ENCODE data around the gene FHIT. TPM values are rescaled to one million over a fixed set of nuclear protein-coding genes. Genes with fewer than 3 reads are reported as not detected.
"Not testable (repeated sequence)": the region's sequence is repeated elsewhere in the genome, so short reads cannot be mapped to it uniquely, and the experiment has no call there.

The FHIT gene
- total RNA-seq, 4 donors from 2014 or later, result 1.6 to 12.9 (median 7.8) TPM

DNA sequence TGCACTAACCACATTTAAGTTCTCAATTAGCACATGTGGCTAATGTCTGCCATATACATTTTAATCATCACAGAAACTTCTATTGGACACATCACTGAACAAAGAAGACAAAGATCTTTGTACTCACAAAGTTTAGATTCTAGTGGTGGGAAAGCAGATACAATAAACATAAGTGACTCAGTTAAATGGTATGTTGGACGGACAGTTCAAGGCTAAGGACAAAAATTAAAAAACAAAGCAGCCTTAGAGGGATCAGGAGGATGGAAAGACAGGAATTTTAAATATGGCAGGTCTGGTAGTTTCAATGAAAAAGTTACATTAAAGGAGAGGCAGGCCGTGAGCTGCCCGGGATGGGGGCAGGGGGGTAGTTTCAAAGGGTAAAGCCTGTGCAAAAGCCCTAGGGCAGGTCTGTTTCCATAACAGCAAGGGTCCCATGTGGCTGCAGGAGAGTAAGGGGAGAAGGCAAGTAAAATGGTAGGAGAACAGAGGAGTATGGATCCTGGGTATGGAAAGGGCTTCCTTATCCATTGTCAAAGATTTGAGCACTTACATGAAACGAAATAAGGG, 220.7 kb downstream of the FHIT start:
- Histone ChIP-seq H3K9me3 (peaks cover 0 to 3% (median 0%) of the 10 kb centered on the region in 4 donors), H3K4me1 (no peaks in the 10 kb centered on the region), H3K4me3 (no peak overlapping the region), H3K36me3 (no peaks in the 10 kb centered on the region), H3K27ac (no peak overlapping the region), H3K27me3 (no peaks in the 10 kb centered on the region)
- DNase-seq (ENCODE audit: low spot score in 2 of 2), result no peak
- 54 to 64% methylated on average over 4 of the region's 4 CpGs for WGBS, 2 donors
- TF ChIP-seq POLR2A (IDR thresholded peaks at IDR 0.05), result no peak
- TF ChIP-seq, protein P1, sequence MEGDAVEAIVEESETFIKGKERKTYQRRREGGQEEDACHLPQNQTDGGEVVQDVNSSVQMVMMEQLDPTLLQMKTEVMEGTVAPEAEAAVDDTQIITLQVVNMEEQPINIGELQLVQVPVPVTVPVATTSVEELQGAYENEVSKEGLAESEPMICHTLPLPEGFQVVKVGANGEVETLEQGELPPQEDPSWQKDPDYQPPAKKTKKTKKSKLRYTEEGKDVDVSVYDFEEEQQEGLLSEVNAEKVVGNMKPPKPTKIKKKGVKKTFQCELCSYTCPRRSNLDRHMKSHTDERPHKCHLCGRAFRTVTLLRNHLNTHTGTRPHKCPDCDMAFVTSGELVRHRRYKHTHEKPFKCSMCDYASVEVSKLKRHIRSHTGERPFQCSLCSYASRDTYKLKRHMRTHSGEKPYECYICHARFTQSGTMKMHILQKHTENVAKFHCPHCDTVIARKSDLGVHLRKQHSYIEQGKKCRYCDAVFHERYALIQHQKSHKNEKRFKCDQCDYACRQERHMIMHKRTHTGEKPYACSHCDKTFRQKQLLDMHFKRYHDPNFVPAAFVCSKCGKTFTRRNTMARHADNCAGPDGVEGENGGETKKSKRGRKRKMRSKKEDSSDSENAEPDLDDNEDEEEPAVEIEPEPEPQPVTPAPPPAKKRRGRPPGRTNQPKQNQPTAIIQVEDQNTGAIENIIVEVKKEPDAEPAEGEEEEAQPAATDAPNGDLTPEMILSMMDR (IDR thresholded peaks at IDR 0.05), result no peak
- TF ChIP-seq EP300 (IDR thresholded peaks at IDR 0.05), result no peak

DNA sequence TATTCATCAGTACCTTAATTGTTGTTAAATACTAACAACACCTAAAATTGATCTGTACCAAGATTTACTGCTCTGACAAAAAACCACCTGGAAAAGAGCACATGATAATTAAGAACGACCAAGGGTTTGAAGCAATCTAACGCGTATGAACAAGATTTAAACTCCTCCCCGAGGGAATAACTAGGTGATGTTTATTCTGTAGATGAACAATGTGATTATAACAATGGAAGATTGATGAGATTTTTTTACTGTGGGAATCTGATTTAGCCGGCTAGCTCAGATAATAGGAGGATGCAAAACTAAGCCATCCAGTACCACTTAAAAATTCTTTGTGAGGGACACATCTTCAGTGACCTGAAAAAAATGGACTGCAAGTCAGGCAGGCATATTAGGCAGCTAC, 222.1 kb downstream of the FHIT start:
- Histone ChIP-seq H3K36me3 (no peaks in the 10 kb centered on the region), H3K4me1 (no peaks in the 10 kb centered on the region), H3K27ac (no peak overlapping the region), H3K9me3 (peaks cover 0 to 2% (median 0%) of the 10 kb centered on the region in 4 donors), H3K4me3 (no peak overlapping the region), H3K27me3 (no peaks in the 10 kb centered on the region)
- WGBS, 2 donors, result 85 to 88% methylated on average over 5 of the region's 5 CpGs
- no peak for DNase-seq (ENCODE audit: low spot score in 2 of 2)
- TF ChIP-seq EP300 (IDR thresholded peaks at IDR 0.05) (no peak), POLR2A (IDR thresholded peaks at IDR 0.05) (no peak)
- TF ChIP-seq, protein P1 (IDR thresholded peaks at IDR 0.05), result no peak

DNA sequence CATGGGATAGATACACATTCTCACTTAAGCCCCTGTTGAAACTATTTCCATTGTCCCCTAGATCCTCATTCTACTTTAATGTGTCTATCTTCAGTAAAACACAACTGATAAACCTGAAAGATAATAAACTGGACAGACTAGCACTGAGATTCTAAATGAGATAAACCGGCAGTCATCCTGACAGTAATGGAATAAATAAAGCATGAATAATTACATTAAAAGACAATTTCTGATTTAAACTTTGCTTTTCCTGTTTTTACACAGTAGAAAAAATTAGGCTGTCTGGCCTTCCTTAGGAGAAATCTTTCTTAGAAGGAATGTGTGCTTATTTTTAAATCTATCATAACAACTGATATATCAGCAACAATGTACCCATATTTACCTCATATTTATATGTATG, 232.4 kb downstream of the FHIT start:
- DNase-seq (ENCODE audit: low spot score in 2 of 2), result no peak
- TF ChIP-seq POLR2A (IDR thresholded peaks at IDR 0.05) (no peak), EP300 (IDR thresholded peaks at IDR 0.05) (no peak)
- TF ChIP-seq, protein P1 (IDR thresholded peaks at IDR 0.05), result no peak
- no peaks in the 10 kb centered on the region for H3K4me1 ChIP-seq
- WGBS, 2 donors, result 89 to 92% methylated on average over 1 of the region's 1 CpG
- H3K27ac ChIP-seq, result no peak overlapping the region
- no peaks in the 10 kb centered on the region for H3K36me3 ChIP-seq
- H3K4me3 ChIP-seq, result no peak overlapping the region
- peaks cover 0 to 20% (median 2%) of the 10 kb centered on the region in 4 donors for H3K9me3 ChIP-seq
- no peaks in the 10 kb centered on the region for H3K27me3 ChIP-seq

DNA sequence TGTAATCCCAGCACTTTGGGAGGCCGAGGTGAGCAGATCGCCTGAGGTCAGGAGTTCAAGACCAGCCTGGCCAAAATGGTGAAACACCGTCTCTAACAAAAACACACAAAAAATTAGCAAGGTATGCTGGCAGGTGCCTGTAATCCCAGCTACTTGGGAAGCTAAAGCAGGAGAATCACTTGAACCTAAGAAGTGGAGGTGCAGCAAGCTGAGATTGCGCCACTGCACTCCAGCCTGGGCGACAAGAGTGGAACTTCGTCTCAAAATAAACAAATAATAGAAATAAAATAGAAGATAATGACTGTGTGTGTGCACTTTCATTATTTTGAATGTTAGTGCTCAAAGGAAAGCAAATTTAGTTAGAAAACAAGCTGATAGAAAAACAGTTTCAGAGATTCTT, 234.2 kb downstream of the FHIT start:
- not testable (repeated sequence) for H3K9me3 ChIP-seq; H3K27ac ChIP-seq; H3K27me3 ChIP-seq; H3K4me3 ChIP-seq; H3K36me3 ChIP-seq; H3K4me1 ChIP-seq; DNase-seq (ENCODE audit: low spot score in 2 of 2)
- WGBS, 2 donors, result 89 to 90% methylated on average over 6 of the region's 6 CpGs

DNA sequence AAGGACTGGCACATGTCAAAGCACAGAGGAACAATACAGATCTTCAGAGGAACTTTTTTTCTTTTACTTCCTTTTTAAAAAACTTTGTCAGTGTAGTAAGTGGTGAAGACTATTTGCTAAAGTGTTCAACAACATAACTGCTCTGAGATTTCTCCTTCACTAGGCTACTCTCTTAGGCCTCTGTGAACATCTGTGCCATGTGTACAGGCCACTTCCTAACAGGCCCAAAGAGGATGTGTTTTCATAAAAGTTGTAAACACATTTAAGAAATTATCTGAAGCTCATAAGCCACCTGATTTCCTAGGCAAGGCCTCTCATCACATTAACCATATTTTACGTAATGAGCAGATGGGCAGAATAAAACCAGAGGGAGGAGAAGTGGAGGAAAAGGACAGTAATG, 235.4 kb downstream of the FHIT start:
- WGBS, 2 donors, result 84 to 90% methylated on average over 1 of the region's 1 CpG
- Histone ChIP-seq H3K4me3 (no peak overlapping the region), H3K9me3 (no peaks in the 10 kb centered on the region), H3K27ac (no peak overlapping the region), H3K4me1 (no peaks in the 10 kb centered on the region), H3K36me3 (no peaks in the 10 kb centered on the region), H3K27me3 (no peaks in the 10 kb centered on the region)
- TF ChIP-seq, protein P1 (IDR thresholded peaks at IDR 0.05), result no peak
- TF ChIP-seq POLR2A (IDR thresholded peaks at IDR 0.05) (no peak), EP300 (IDR thresholded peaks at IDR 0.05) (peak in 1 of 2 donors; percentile 21)
- no peak for DNase-seq (ENCODE audit: low spot score in 2 of 2)

DNA sequence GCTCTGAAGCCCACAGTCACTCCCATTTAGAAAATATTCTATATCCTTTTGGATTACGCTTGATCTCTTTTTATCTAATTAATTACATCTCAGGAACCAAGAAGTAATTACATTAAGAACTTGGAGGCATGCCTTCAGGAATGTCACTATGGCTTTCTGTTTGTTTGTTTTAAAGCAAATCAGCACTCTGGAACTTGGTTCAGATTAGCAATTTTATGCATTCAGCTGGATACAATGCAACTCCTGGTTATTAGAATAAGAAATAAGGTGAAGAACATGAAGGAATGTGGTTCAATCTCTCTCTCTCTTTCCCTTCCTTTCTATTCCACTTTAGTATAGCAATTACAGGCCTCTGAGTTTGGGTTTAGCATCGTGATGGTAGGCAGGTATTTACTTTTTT, 235.8 kb downstream of the FHIT start:
- 67 to 75% methylated on average over 2 of the region's 2 CpGs for WGBS, 2 donors
- H3K4me3 ChIP-seq, result no peak overlapping the region
- H3K9me3 ChIP-seq, result no peaks in the 10 kb centered on the region
- no peaks in the 10 kb centered on the region for H3K27me3 ChIP-seq
- no peak overlapping the region for H3K27ac ChIP-seq
- H3K4me1 ChIP-seq, result no peaks in the 10 kb centered on the region
- no peaks in the 10 kb centered on the region for H3K36me3 ChIP-seq
- no peak for DNase-seq (ENCODE audit: low spot score in 2 of 2)
- TF ChIP-seq, protein P1 (IDR thresholded peaks at IDR 0.05), result no peak
- TF ChIP-seq EP300 (IDR thresholded peaks at IDR 0.05) (no peak), POLR2A (IDR thresholded peaks at IDR 0.05) (no peak)
